Mesothelial cell of epicardium (in vitro differentiated cells): Measurements from ENCODE around the gene COL25A1. TPM values are rescaled to one million over a fixed set of nuclear protein-coding genes. Genes with fewer than 3 reads are reported as not detected.

ENCODE experiments used
- DNase-seq, 2 experiments: peaks; one replicate each; pipeline ENCODE4 v3.0.0; 2021; ENCODE audit warnings: low spot score in 2 of 2; ENCODE audit not compliant: unreplicated experiment in 2 of 2
- H3K27ac Mint-ChIP-seq: 2 replicates; pipeline ENCODE4 v1.8.0; 2021; ENCODE audit warnings: mixed read lengths
- H3K27me3 Mint-ChIP-seq: 2 replicates; pipeline ENCODE4 v1.8.0; 2021; ENCODE audit warnings: low read depth, mixed read lengths
- H3K36me3 Mint-ChIP-seq: 2 replicates; pipeline ENCODE4 v1.8.0; 2021; ENCODE audit warnings: mixed read lengths
- H3K4me1 Mint-ChIP-seq: 2 replicates; pipeline ENCODE4 v1.8.0; 2021; ENCODE audit warnings: mixed read lengths
- H3K4me3 Mint-ChIP-seq: 2 replicates; pipeline ENCODE4 v1.8.0; 2021; ENCODE audit warnings: mild to moderate bottlenecking, moderate library complexity, mixed read lengths
- H3K9me3 Mint-ChIP-seq: 2 replicates; pipeline ENCODE4 v1.8.0; 2021; ENCODE audit warnings: mixed read lengths
- CTCF ChIP-seq: fragments of 200-600 bp; sonication (generic); IDR thresholded peaks from one replicate; pipeline ENCODE4 v1.5.0; 2021; ENCODE audit warnings: antibody characterized with exemption; ENCODE audit not compliant: unreplicated experiment
- total RNA-seq: library from RNA; stranded (reverse); gene quantifications from 3 replicates; pipeline ENCODE4 v1.2.1, GENCODE V29; 2021

The COL25A1 gene
- total RNA-seq, 1 donor from 2014 or later = 56.7 TPM

GRCh38 chr4:109128589-109128988, 173.9 kb downstream of the COL25A1 start:
- no peak for TF ChIP-seq CTCF
- H3K4me1 Mint-ChIP-seq = peaks cover 7% of the 10 kb centered on the region
- H3K4me3 Mint-ChIP-seq = no peak overlapping the region
- no peaks in the 10 kb centered on the region for H3K9me3 Mint-ChIP-seq
- H3K36me3 Mint-ChIP-seq = peaks cover 3% of the 10 kb centered on the region
- no peak for DNase-seq
- no peaks in the 10 kb centered on the region for H3K27me3 Mint-ChIP-seq
- no peak overlapping the region for H3K27ac Mint-ChIP-seq

- no peaks in the 10 kb centered on the region for H3K9me3 Mint-ChIP-seq
- DNase-seq = no peak
- TF ChIP-seq CTCF = no peak
- peaks cover 3% of the 10 kb centered on the region for H3K36me3 Mint-ChIP-seq
- H3K27me3 Mint-ChIP-seq = no peaks in the 10 kb centered on the region
- H3K27ac Mint-ChIP-seq = no peak overlapping the region
- H3K4me3 Mint-ChIP-seq = no peak overlapping the region
- peaks cover 7% of the 10 kb centered on the region for H3K4me1 Mint-ChIP-seq
These were observed 174.6 kb downstream of the COL25A1 start for GRCh38 chr4:109127866-109128265.

- Mint-ChIP-seq H3K4me1 (peaks cover 7% of the 10 kb centered on the region), H3K4me3 (no peak overlapping the region), H3K27ac (no peak overlapping the region), H3K9me3 (peaks cover 5% of the 10 kb centered on the region), H3K36me3 (peaks cover 4% of the 10 kb centered on the region), H3K27me3 (no peaks in the 10 kb centered on the region)
- DNase-seq = no peak
- TF ChIP-seq CTCF = no peak
These were observed 175.6 kb downstream of the COL25A1 start for GRCh38 chr4:109126856-109127255.

GRCh38 chr4:109125084-109125483, 177.4 kb downstream of the COL25A1 start:
- H3K9me3 Mint-ChIP-seq = peaks cover 18% of the 10 kb centered on the region
- DNase-seq = no peak
- peaks cover 9% of the 10 kb centered on the region for H3K36me3 Mint-ChIP-seq
- TF ChIP-seq CTCF = no peak
- no peak overlapping the region for H3K4me3 Mint-ChIP-seq
- H3K27me3 Mint-ChIP-seq = no peaks in the 10 kb centered on the region
- peaks cover 1% of the 10 kb centered on the region for H3K4me1 Mint-ChIP-seq
- H3K27ac Mint-ChIP-seq = no peak overlapping the region

- H3K36me3 Mint-ChIP-seq = peaks cover 13% of the 10 kb centered on the region
- H3K9me3 Mint-ChIP-seq = peaks cover 26% of the 10 kb centered on the region
- H3K4me1 Mint-ChIP-seq = peaks cover 1% of the 10 kb centered on the region
- TF ChIP-seq CTCF = no peak
- H3K27ac Mint-ChIP-seq = no peak overlapping the region
- DNase-seq = no peak
- no peaks in the 10 kb centered on the region for H3K27me3 Mint-ChIP-seq
- no peak overlapping the region for H3K4me3 Mint-ChIP-seq
These were observed 178.5 kb downstream of the COL25A1 start for GRCh38 chr4:109123951-109124350.

- Mint-ChIP-seq H3K27me3 (no peaks in the 10 kb centered on the region), H3K36me3 (peaks cover 13% of the 10 kb centered on the region), H3K4me3 (no peak overlapping the region), H3K9me3 (peaks cover 26% of the 10 kb centered on the region), H3K4me1 (peaks cover under 1% of the 10 kb centered on the region), H3K27ac (no peak overlapping the region)
- DNase-seq = no peak
- TF ChIP-seq CTCF = no peak
These were observed 180.9 kb downstream of the COL25A1 start for GRCh38 chr4:109121561-109121960.
